Natural killer cell (primary cell): Measurements from ENCODE around the gene TMEM240. TPM values are rescaled to one million over a fixed set of nuclear protein-coding genes. Genes with fewer than 3 reads are reported as not detected.
"Not testable (repeated sequence)": the region's sequence is repeated elsewhere in the genome, so short reads cannot be mapped to it uniquely, and the experiment has no call there.

Experiments used
- ATAC-seq, 3 donors: fragments of 150-1000 bp in 2 of 3; fragments of 200-7000 bp in 1 of 3; cut with Tn5 transposase; 1 replicate in 1 of 3; 2 replicates in 2 of 3; pipeline ENCODE4 v1.10.0; 2021; ENCODE audit warnings: mild to moderate bottlenecking in 2 of 3, moderate library complexity in 2 of 3
- DNase-seq, 2 donors: peaks; one replicate each; pipeline versions ENCODE4 v3.0.0 to v3.0.0-alpha.2; 2013 to 2021; ENCODE audit warnings: mixed read lengths in 1 of 2
- H3K27ac ChIP-seq: one replicate; pipeline ENCODE4 v1.5.1; 2013; ENCODE audit warnings: mild to moderate bottlenecking, low read length
- H3K27me3 ChIP-seq: one replicate; pipeline ENCODE4 v1.6.1; 2013; ENCODE audit warnings: low read length; ENCODE audit not compliant: control insufficient read depth, insufficient read depth
- H3K36me3 ChIP-seq: one replicate; pipeline ENCODE4 v1.6.1; 2013; ENCODE audit warnings: low read length; ENCODE audit not compliant: control insufficient read depth, insufficient read depth
- H3K4me1 ChIP-seq: one replicate; pipeline ENCODE4 v1.6.1; 2013; ENCODE audit warnings: low read length; ENCODE audit not compliant: control insufficient read depth, insufficient read depth
- H3K4me3 ChIP-seq: one replicate; pipeline ENCODE4 v1.5.1; 2013; ENCODE audit warnings: low read length
- H3K9me3 ChIP-seq: one replicate; pipeline ENCODE4 v1.6.1; 2013; ENCODE audit warnings: low read length; ENCODE audit not compliant: control insufficient read depth, insufficient read depth
- H3K27ac Mint-ChIP-seq, 2 donors: one replicate each; pipeline ENCODE4 v1.8.0; 2022; ENCODE audit warnings: mild to moderate bottlenecking in 2 of 2, mixed read lengths in 2 of 2, moderate library complexity in 1 of 2
- H3K27me3 Mint-ChIP-seq, 2 donors: one replicate each; pipeline ENCODE4 v1.8.0; 2022; ENCODE audit warnings: low read depth in 2 of 2, mixed read lengths in 2 of 2
- H3K36me3 Mint-ChIP-seq: one replicate; pipeline ENCODE4 v1.8.0; 2022; ENCODE audit warnings: mixed read lengths
- H3K4me1 Mint-ChIP-seq, 2 donors: one replicate each; pipeline ENCODE4 v1.8.0; 2022; ENCODE audit warnings: mixed read lengths in 2 of 2
- H3K4me3 Mint-ChIP-seq: one replicate; pipeline ENCODE4 v1.8.0; 2022; ENCODE audit warnings: mild to moderate bottlenecking, moderate library complexity, mixed read lengths
- H3K9me3 Mint-ChIP-seq, 2 donors: one replicate each; pipeline ENCODE4 v1.8.0; 2022; ENCODE audit warnings: mixed read lengths in 2 of 2
- WGBS: methylation state at CpG from one replicate; pipeline ENCODE4 v1.1.7; 2013; ENCODE audit warnings: missing lambda C conversion rate; ENCODE audit not compliant: insufficient coverage; 5-methylcytosine and 5-hydroxymethylcytosine counted together
- intact Hi-C: fragments of 100-400 bp; cut with micrococcal nuclease; formaldehyde crosslinking; loops from one replicate; pipeline ENCODE4 v1.14.2; 2022
- total RNA-seq, 4 donors: library from RNA; stranded (reverse); fragments of 120-200 nt in 1 of 4; gene quantifications; one replicate each; pipeline versions ENCODE4 v1.2.3 to v1.2.4, GENCODE V29; 2013 to 2022
- TF ChIP-seq, protein P1 (sequence below): fragments of 200-600 bp; IDR thresholded peaks from one replicate; pipeline ENCODE4 v1.8.0; 2022; ENCODE audit warnings: antibody characterized with exemption

Gene TMEM240
- total RNA-seq, 3 donors from 2014 or later (not counting 1 experiment from before 2014, with no cell fraction given) = 0.35 to 1.00 (median 0.83) TPM

DNA sequence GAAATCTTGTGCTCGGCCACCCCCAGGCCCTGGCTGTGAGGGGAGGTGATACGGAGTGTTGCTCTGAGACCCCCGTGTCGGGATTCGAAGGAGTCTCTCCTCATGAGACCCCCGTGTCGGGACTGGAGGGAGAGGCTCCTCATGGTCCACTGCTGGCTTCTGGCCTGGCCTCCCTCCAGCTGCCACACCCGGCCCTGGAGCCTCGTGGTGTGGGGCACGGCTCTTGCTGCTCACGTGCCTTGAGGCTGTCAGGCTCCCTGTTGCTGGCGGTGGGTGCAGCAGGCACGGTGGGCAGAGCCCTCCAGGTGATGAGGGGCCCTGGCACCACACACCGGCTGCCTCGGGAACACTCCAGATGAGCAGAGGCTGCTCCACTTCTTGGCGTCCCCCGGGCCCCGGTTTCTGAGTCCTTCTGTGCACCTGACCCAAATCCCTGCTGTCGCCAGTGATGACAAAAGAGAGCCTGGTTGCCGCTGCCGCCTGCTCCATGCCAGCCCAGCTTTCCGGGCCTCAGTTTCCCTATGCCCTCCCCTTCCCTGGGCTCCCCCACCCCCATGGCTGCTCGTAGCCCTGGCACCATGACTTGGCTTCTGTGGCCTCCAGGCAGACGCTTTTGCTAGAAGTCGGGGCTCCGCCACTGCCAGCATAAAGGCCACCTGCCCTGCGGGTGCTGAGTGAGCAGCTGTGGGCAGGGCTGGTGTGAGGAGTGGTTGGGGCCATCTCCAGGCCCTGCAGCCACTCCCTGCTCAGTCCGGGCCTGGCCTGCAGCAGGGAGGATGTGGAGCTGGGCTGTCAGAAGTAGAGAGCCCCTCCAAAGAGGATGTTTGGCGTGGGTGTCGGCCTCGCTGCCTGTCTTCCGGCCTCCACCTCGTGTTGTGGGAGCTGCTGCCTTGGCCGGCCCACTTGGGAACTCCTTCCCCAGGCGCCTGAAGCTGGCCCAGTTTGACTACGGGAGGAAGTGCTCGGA is 11.8 kb downstream of the TMEM240 start:
- Mint-ChIP-seq H3K4me1 (no peaks in the 10 kb centered on the region), H3K27ac (no peak overlapping the region), H3K9me3 (no peaks in the 10 kb centered on the region), H3K27me3 (no peaks in the 10 kb centered on the region), H3K4me3 (no peak overlapping the region), H3K36me3 (no peaks in the 10 kb centered on the region)
- DNase-seq (no peak), ATAC-seq (no peak)
- H3K4me1 ChIP-seq = no peaks in the 10 kb centered on the region
- H3K27me3 ChIP-seq = no peaks in the 10 kb centered on the region
- H3K36me3 ChIP-seq = peaks cover 16% of the 10 kb centered on the region
- H3K9me3 ChIP-seq = peaks cover 6% of the 10 kb centered on the region
- H3K27ac ChIP-seq = no peak overlapping the region
- intact Hi-C loops = no loop called here
- H3K4me3 ChIP-seq = no peak overlapping the region
- 97% methylated on average over 34 of the region's 37 CpGs for WGBS
- TF ChIP-seq, protein P1, sequence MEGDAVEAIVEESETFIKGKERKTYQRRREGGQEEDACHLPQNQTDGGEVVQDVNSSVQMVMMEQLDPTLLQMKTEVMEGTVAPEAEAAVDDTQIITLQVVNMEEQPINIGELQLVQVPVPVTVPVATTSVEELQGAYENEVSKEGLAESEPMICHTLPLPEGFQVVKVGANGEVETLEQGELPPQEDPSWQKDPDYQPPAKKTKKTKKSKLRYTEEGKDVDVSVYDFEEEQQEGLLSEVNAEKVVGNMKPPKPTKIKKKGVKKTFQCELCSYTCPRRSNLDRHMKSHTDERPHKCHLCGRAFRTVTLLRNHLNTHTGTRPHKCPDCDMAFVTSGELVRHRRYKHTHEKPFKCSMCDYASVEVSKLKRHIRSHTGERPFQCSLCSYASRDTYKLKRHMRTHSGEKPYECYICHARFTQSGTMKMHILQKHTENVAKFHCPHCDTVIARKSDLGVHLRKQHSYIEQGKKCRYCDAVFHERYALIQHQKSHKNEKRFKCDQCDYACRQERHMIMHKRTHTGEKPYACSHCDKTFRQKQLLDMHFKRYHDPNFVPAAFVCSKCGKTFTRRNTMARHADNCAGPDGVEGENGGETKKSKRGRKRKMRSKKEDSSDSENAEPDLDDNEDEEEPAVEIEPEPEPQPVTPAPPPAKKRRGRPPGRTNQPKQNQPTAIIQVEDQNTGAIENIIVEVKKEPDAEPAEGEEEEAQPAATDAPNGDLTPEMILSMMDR = no peak

DNA sequence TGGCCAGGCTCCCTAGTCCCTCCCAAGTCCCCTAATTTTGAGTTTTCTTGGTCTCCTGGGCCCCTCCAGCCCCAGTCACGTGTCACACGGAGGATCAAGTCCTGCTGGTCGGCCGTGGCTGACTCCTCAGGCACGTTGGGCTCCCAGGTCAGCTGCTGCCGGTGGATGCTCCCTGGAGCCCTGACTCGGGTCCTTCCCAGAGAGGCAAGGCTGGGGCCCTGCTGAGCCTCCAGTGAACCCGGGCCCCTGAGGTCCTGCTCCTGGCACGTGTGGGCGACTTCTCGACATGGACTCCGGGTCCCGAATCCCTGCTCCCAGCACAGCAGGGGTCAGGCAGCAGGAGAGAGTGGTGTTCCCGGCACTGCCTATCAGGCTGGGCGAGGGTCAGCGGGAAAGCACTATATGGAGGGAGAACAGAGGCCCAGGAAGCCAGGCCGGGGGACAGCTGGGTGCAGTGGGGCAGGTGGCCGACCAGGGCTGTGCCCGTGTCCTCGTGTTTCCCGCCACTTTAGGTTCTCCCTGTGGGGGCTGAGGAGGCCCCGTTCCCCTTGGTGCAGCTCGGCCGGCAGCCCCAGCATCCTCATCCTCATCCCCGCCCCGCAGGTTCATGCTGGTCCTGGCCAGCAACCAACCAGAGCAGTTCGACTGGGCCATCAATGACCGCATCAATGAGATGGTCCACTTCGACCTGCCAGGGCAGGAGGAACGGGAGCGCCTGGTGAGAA is 13.2 kb downstream of the TMEM240 start:
- Histone ChIP-seq H3K36me3 (peaks cover 17% of the 10 kb centered on the region), H3K4me3 (no peak overlapping the region), H3K27ac (no peak overlapping the region), H3K9me3 (peaks cover 6% of the 10 kb centered on the region), H3K4me1 (no peaks in the 10 kb centered on the region), H3K27me3 (no peaks in the 10 kb centered on the region)
- Mint-ChIP-seq H3K27me3 (no peaks in the 10 kb centered on the region), H3K36me3 (no peaks in the 10 kb centered on the region), H3K9me3 (no peaks in the 10 kb centered on the region), H3K4me3 (no peak overlapping the region), H3K4me1 (no peaks in the 10 kb centered on the region), H3K27ac (no peak overlapping the region)
- intact Hi-C loops = no loop called here
- DNase-seq = no peak
- TF ChIP-seq, protein P1 = no peak
- WGBS = 95% methylated on average over 31 of the region's 31 CpGs
- no peak for ATAC-seq

DNA sequence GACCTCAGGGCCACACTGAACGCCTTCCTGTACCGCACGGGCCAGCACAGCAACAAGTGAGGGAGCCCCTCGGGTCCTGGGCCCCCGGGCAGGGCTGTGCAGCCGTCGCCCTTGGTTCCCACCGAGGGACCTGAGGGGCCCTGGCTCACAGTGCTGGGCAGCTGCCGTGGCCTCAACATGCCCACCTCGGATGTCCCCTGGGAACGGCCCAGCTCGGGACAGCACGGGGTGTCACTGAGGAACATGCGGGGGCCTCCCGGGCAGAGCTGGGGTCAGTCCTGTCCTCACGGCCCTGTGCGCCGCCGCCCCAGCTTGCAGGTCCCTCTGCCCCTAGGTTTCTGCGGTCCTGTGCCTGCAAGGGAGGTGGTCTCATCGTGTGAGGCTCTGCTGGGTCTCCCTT is 13.9 kb downstream of the TMEM240 start:
- H3K9me3 Mint-ChIP-seq = not testable (repeated sequence)

DNA sequence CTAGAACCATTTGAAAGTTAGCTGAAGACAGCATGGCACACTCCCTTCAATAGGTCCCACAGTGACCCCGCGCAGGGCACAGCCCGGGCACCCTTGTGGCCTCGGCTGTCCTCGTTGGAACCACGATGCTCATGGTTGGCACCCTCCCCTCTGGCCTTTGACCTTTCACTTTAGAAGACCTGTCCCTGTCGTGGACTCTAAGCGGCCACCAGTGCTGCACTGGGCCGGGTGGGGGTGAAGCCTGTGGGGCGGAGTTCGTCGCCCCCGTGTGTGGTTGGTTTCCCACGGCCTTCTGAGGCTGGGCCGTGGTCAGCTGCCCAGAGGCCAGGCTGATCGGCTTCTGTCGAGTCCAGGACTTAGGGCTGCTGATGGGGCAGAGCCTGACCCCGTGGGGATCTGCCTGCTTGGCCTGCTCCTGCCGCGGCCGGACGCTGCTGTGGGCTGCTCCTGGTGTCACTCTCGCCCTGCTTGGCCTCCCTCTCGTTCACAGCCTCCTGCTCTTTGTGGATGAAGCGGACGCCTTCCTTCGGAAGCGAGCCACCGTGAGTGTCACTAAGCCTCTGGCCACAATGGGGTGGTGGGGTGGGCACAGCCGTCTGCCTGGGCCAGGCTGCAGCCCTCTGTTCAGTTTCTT is 15.6 kb downstream of the TMEM240 start:
- H3K27ac Mint-ChIP-seq, intact Hi-C loops, H3K36me3 Mint-ChIP-seq, ATAC-seq, H3K4me3 Mint-ChIP-seq, DNase-seq, H3K4me3 ChIP-seq, H3K27me3 Mint-ChIP-seq, H3K9me3 ChIP-seq, H3K27me3 ChIP-seq, H3K9me3 Mint-ChIP-seq, H3K4me1 ChIP-seq, H3K27ac ChIP-seq, H3K4me1 Mint-ChIP-seq: not testable (repeated sequence)
- 95% methylated on average over 30 of the region's 30 CpGs for WGBS
- peaks cover 22% of the 10 kb centered on the region for H3K36me3 ChIP-seq

More for the DNA sequence above, 13.9 kb downstream of the TMEM240 start:
- H3K4me1 Mint-ChIP-seq, H3K27me3 ChIP-seq, H3K9me3 ChIP-seq, H3K36me3 Mint-ChIP-seq, H3K4me1 ChIP-seq, H3K4me3 ChIP-seq, DNase-seq, H3K27me3 Mint-ChIP-seq, intact Hi-C loops, H3K27ac Mint-ChIP-seq, ATAC-seq, H3K4me3 Mint-ChIP-seq, H3K27ac ChIP-seq: not testable (repeated sequence)
- 98% methylated on average over 18 of the region's 21 CpGs for WGBS
- H3K36me3 ChIP-seq = peaks cover 17% of the 10 kb centered on the region

DNA sequence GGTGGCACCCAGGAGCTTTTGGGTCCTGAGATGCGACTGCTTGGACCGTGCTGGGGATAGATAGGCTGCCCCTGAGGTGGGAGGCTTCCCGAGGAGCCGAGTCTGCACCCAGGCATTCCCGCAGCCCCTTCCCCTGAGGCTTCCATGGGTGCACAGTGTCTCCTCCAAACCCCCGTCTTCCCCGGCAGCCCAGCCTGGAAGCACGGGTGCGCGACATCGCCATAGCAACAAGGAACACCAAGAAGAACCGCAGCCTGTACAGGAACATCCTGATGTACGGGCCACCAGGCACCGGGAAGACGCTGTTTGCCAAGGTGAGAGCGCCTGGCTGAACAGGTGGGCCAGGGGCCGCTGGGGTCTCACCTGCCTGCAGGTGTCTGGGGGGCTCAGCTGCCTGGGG is 16.8 kb downstream of the TMEM240 start:
- peaks cover 20% of the 10 kb centered on the region for H3K36me3 ChIP-seq
- H3K4me3 Mint-ChIP-seq, H3K36me3 Mint-ChIP-seq, H3K27ac Mint-ChIP-seq, H3K27me3 ChIP-seq, H3K4me1 Mint-ChIP-seq, H3K9me3 ChIP-seq, H3K27me3 Mint-ChIP-seq, intact Hi-C loops, H3K4me3 ChIP-seq, DNase-seq, H3K27ac ChIP-seq, H3K4me1 ChIP-seq, ATAC-seq, H3K9me3 Mint-ChIP-seq: not testable (repeated sequence)
- 97% methylated on average over 16 of the region's 17 CpGs for WGBS

DNA sequence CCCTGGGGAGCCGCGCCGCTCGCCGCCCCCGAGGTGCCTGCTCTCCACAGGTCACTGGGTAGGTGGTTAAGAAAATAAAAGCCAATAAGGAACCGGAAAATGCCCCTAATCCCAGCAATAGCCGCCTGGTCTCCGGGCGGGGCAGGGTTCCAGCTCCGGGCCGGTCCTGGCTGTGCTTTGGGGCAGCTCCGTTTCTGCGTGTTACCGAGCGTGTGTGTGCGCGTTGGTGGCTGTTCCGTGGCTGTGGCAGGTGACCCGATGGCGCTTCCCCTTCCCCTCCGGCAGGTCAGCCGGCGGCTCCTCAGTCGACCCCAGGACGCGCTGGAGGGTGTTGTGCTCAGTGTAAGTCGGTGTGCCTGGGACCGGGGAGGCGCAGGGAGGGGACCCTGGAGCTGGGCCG is 17.2 kb downstream of the TMEM240 start:
- H3K27ac Mint-ChIP-seq, DNase-seq, H3K27ac ChIP-seq, H3K9me3 ChIP-seq, H3K4me3 Mint-ChIP-seq, ATAC-seq, H3K4me1 Mint-ChIP-seq, H3K36me3 Mint-ChIP-seq, H3K4me3 ChIP-seq, H3K4me1 ChIP-seq, H3K9me3 Mint-ChIP-seq, H3K27me3 Mint-ChIP-seq, intact Hi-C loops, H3K27me3 ChIP-seq: not testable (repeated sequence)
- peaks cover 16% of the 10 kb centered on the region for H3K36me3 ChIP-seq
- WGBS = 97% methylated on average over 31 of the region's 31 CpGs
